ENCODE measurements around the gene TTL.
A peak's percentile ranks its signal among the peaks of the same experiment; 100 is the strongest.
"Not testable (repeated sequence)": the region's sequence is repeated elsewhere in the genome, so short reads cannot be mapped to it uniquely, and the experiment has no call there.

The TTL gene

GRCh38 chr2:112528541-112528940 is 46.6 kb downstream of the TTL start:
- no peak overlapping the region for H3K9ac ChIP-seq (ENCODE audit: low read length)
- peaks cover 6% of the 10 kb centered on the region for H3K4me1 ChIP-seq (ENCODE audit: control insufficient read depth, insufficient read depth, low read length)
- H3K27me3 ChIP-seq (replicated peaks; ENCODE audit: control insufficient read depth, insufficient read depth, low read length): no peaks in the 10 kb centered on the region
- H3K36me3 ChIP-seq (ENCODE audit: control insufficient read depth, insufficient read depth, low read length, severe bottlenecking): peaks cover 33% of the 10 kb centered on the region
- no peaks in the 10 kb centered on the region for H3K9me3 ChIP-seq (ENCODE audit: control insufficient read depth, low read length)
- H3K4me3 ChIP-seq (ENCODE audit: low read length): no peak overlapping the region
- DNase-seq (ENCODE audit: low read depth): no peak

GRCh38 chr2:112529757-112530156 is 47.8 kb downstream of the TTL start:
- DNase-seq (ENCODE audit: low read depth): no peak
- Histone ChIP-seq H3K9me3 (ENCODE audit: control insufficient read depth, low read length) (no peaks in the 10 kb centered on the region), H3K9ac (ENCODE audit: low read length) (no peak overlapping the region), H3K4me1 (ENCODE audit: control insufficient read depth, insufficient read depth, low read length) (peaks cover 6% of the 10 kb centered on the region), H3K4me3 (ENCODE audit: low read length) (no peak overlapping the region), H3K36me3 (ENCODE audit: control insufficient read depth, insufficient read depth, low read length, severe bottlenecking) (peaks cover 33% of the 10 kb centered on the region), H3K27me3 (replicated peaks; ENCODE audit: control insufficient read depth, insufficient read depth, low read length) (no peaks in the 10 kb centered on the region)

- H3K27me3 ChIP-seq (replicated peaks; ENCODE audit: control insufficient read depth, insufficient read depth, low read length): no peaks in the 10 kb centered on the region
- no peak for DNase-seq (ENCODE audit: low read depth)
- no peaks in the 10 kb centered on the region for H3K9me3 ChIP-seq (ENCODE audit: control insufficient read depth, low read length)
- H3K4me3 ChIP-seq (ENCODE audit: low read length): no peak overlapping the region
- H3K9ac ChIP-seq (ENCODE audit: low read length): no peak overlapping the region
- peaks cover 6% of the 10 kb centered on the region for H3K4me1 ChIP-seq (ENCODE audit: control insufficient read depth, insufficient read depth, low read length)
- H3K36me3 ChIP-seq (ENCODE audit: control insufficient read depth, insufficient read depth, low read length, severe bottlenecking): peaks cover 33% of the 10 kb centered on the region
These were observed 48.8 kb downstream of the TTL start for GRCh38 chr2:112530728-112531127.

- no peak for DNase-seq (ENCODE audit: low read depth)
- H3K4me1 ChIP-seq (ENCODE audit: control insufficient read depth, insufficient read depth, low read length): peaks cover 6% of the 10 kb centered on the region
- H3K9ac ChIP-seq (ENCODE audit: low read length): no peak overlapping the region
- H3K4me3 ChIP-seq (ENCODE audit: low read length): no peak overlapping the region
- H3K27me3 ChIP-seq (replicated peaks; ENCODE audit: control insufficient read depth, insufficient read depth, low read length): no peaks in the 10 kb centered on the region
- no peaks in the 10 kb centered on the region for H3K9me3 ChIP-seq (ENCODE audit: control insufficient read depth, low read length)
- peaks cover 16% of the 10 kb centered on the region for H3K36me3 ChIP-seq (ENCODE audit: control insufficient read depth, insufficient read depth, low read length, severe bottlenecking)
These were observed 52.9 kb downstream of the TTL start for GRCh38 chr2:112534826-112535225.

GRCh38 chr2:112536665-112537064 is 54.7 kb downstream of the TTL start:
- not testable (repeated sequence) for H3K9ac ChIP-seq (ENCODE audit: low read length); H3K9me3 ChIP-seq (ENCODE audit: control insufficient read depth, low read length); DNase-seq (ENCODE audit: low read depth); H3K36me3 ChIP-seq (ENCODE audit: control insufficient read depth, insufficient read depth, low read length, severe bottlenecking); H3K27me3 ChIP-seq (replicated peaks; ENCODE audit: control insufficient read depth, insufficient read depth, low read length); H3K4me3 ChIP-seq (ENCODE audit: low read length)
- peaks cover 12% of the 10 kb centered on the region for H3K4me1 ChIP-seq (ENCODE audit: control insufficient read depth, insufficient read depth, low read length)

GRCh38 chr2:112539306-112539705 is 57.4 kb downstream of the TTL start:
- no peaks in the 10 kb centered on the region for H3K36me3 ChIP-seq (ENCODE audit: control insufficient read depth, insufficient read depth, low read length, severe bottlenecking)
- H3K4me3 ChIP-seq (ENCODE audit: low read length): no peak overlapping the region
- H3K27me3 ChIP-seq (replicated peaks; ENCODE audit: control insufficient read depth, insufficient read depth, low read length): no peaks in the 10 kb centered on the region
- peaks cover 16% of the 10 kb centered on the region for H3K4me1 ChIP-seq (ENCODE audit: control insufficient read depth, insufficient read depth, low read length)
- H3K9me3 ChIP-seq (ENCODE audit: control insufficient read depth, low read length): no peaks in the 10 kb centered on the region
- no peak for DNase-seq (ENCODE audit: low read depth)
- no peak overlapping the region for H3K9ac ChIP-seq (ENCODE audit: low read length)

GRCh38 chr2:112540906-112541305 is 59.0 kb downstream of the TTL start:
- peak overlapping the region; percentile 90 for H3K9ac ChIP-seq (ENCODE audit: low read length)
- H3K4me1 ChIP-seq (ENCODE audit: control insufficient read depth, insufficient read depth, low read length): peaks cover 22% of the 10 kb centered on the region
- peak overlapping the region; percentile 98 for H3K4me3 ChIP-seq (ENCODE audit: low read length)
- H3K9me3 ChIP-seq (ENCODE audit: control insufficient read depth, low read length): no peaks in the 10 kb centered on the region
- peaks cover under 1% of the 10 kb centered on the region for H3K36me3 ChIP-seq (ENCODE audit: control insufficient read depth, insufficient read depth, low read length, severe bottlenecking)
- no peak for DNase-seq (ENCODE audit: low read depth)
- H3K27me3 ChIP-seq (replicated peaks; ENCODE audit: control insufficient read depth, insufficient read depth, low read length): no peaks in the 10 kb centered on the region

- DNase-seq (ENCODE audit: low read depth): peak; percentile 77
- Histone ChIP-seq H3K36me3 (ENCODE audit: control insufficient read depth, insufficient read depth, low read length, severe bottlenecking) (peaks cover 4% of the 10 kb centered on the region), H3K4me3 (ENCODE audit: low read length) (peak overlapping the region; percentile 98), H3K4me1 (ENCODE audit: control insufficient read depth, insufficient read depth, low read length) (peaks cover 22% of the 10 kb centered on the region), H3K27me3 (replicated peaks; ENCODE audit: control insufficient read depth, insufficient read depth, low read length) (no peaks in the 10 kb centered on the region), H3K9me3 (ENCODE audit: control insufficient read depth, low read length) (no peaks in the 10 kb centered on the region), H3K9ac (ENCODE audit: low read length) (peak overlapping the region; percentile 90)
These were observed 59.6 kb downstream of the TTL start for GRCh38 chr2:112541315-112542122.

GRCh38 chr2:112542123-112542983 is 60.4 kb downstream of the TTL start, which contains the start of gene POLR1B:
Gene POLR1B (plus strand): TSS chr2:112542465. CDS start chr2:112542495, 30 bp downstream.
- H3K4me3 ChIP-seq (ENCODE audit: low read length): peak within 1 kb of the TSS; percentile 98
- H3K9ac ChIP-seq (ENCODE audit: low read length): peak within 1 kb of the TSS; percentile 90
- H3K27me3 ChIP-seq (replicated peaks; ENCODE audit: control insufficient read depth, insufficient read depth, low read length): no peaks in the 10 kb centered on the region
- DNase-seq (ENCODE audit: low read depth): peak; percentile 91
- H3K9me3 ChIP-seq (ENCODE audit: control insufficient read depth, low read length): no peaks in the 10 kb centered on the region
- H3K36me3 ChIP-seq (ENCODE audit: control insufficient read depth, insufficient read depth, low read length, severe bottlenecking): peaks cover 4% of the 10 kb centered on the region
- H3K4me1 ChIP-seq (ENCODE audit: control insufficient read depth, insufficient read depth, low read length): peaks cover 29% of the 10 kb centered on the region

GRCh38 chr2:112542984-112543661 is 61.2 kb downstream of the TTL start:
- Histone ChIP-seq H3K9ac (ENCODE audit: low read length) (peak overlapping the region; percentile 90), H3K4me1 (ENCODE audit: control insufficient read depth, insufficient read depth, low read length) (peaks cover 34% of the 10 kb centered on the region), H3K4me3 (ENCODE audit: low read length) (peak overlapping the region; percentile 98), H3K9me3 (ENCODE audit: control insufficient read depth, low read length) (no peaks in the 10 kb centered on the region), H3K27me3 (replicated peaks; ENCODE audit: control insufficient read depth, insufficient read depth, low read length) (no peaks in the 10 kb centered on the region), H3K36me3 (ENCODE audit: control insufficient read depth, insufficient read depth, low read length, severe bottlenecking) (peaks cover 9% of the 10 kb centered on the region)
- peak; percentile 38 for DNase-seq (ENCODE audit: low read depth)

GRCh38 chr2:112547333-112547732 is 65.4 kb downstream of the TTL start:
- H3K9me3 ChIP-seq (ENCODE audit: control insufficient read depth, low read length): no peaks in the 10 kb centered on the region
- H3K36me3 ChIP-seq (ENCODE audit: control insufficient read depth, insufficient read depth, low read length, severe bottlenecking): peaks cover 42% of the 10 kb centered on the region
- peak; percentile 45 for DNase-seq (ENCODE audit: low read depth)
- no peak overlapping the region for H3K9ac ChIP-seq (ENCODE audit: low read length)
- peaks cover 28% of the 10 kb centered on the region for H3K4me1 ChIP-seq (ENCODE audit: control insufficient read depth, insufficient read depth, low read length)
- H3K4me3 ChIP-seq (ENCODE audit: low read length): no peak overlapping the region
- H3K27me3 ChIP-seq (replicated peaks; ENCODE audit: control insufficient read depth, insufficient read depth, low read length): no peaks in the 10 kb centered on the region
